C4-2B (cell line): ENCODE measurements around the gene TMEM163.

Source experiments
- ZFX ChIP-seq: fragments of 450-650 bp; IDR thresholded peaks from 2 replicates; pipeline ENCODE4 v1.6.1; 2017
- TF ChIP-seq, protein P1 (sequence below): fragments of 450-650 bp; conservative IDR thresholded peaks from 2 replicates; pipeline ENCODE4 v1.5.1; 2017; ENCODE audit warnings: mild to moderate bottlenecking

DNA sequence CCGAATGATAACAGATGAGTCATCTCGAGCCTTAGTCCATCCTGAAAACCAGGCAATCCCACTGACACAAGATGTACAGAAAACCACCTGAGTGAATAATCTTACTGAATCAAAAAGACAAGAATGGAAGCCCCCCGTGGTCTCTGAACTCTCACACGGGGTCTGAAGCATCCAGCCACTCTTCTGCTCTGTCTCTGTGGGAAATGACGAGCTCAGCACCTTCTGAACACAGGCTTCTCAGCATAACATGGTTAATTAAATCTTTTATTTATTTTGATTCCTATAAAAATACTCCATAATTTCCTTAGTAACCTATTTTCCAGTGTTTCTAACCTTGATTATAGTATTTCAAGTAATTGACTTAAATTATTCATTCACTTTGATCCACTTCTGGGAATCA lies 203.7 kb downstream of the TMEM163 start:
- TF ChIP-seq, protein P1, sequence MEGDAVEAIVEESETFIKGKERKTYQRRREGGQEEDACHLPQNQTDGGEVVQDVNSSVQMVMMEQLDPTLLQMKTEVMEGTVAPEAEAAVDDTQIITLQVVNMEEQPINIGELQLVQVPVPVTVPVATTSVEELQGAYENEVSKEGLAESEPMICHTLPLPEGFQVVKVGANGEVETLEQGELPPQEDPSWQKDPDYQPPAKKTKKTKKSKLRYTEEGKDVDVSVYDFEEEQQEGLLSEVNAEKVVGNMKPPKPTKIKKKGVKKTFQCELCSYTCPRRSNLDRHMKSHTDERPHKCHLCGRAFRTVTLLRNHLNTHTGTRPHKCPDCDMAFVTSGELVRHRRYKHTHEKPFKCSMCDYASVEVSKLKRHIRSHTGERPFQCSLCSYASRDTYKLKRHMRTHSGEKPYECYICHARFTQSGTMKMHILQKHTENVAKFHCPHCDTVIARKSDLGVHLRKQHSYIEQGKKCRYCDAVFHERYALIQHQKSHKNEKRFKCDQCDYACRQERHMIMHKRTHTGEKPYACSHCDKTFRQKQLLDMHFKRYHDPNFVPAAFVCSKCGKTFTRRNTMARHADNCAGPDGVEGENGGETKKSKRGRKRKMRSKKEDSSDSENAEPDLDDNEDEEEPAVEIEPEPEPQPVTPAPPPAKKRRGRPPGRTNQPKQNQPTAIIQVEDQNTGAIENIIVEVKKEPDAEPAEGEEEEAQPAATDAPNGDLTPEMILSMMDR = no peak
- no peak for TF ChIP-seq ZFX
